Endothelial cell of hepatic sinusoid (primary cell): ENCODE measurements around the gene CC2D2B.
"Not testable (repeated sequence)": the region's sequence is repeated elsewhere in the genome, so short reads cannot be mapped to it uniquely, and the experiment has no call there.

Experiments
- in situ Hi-C: cut with HindIII; loops from 2 replicates; pipeline ENCODE4 v1.10.0; 2017; ENCODE audit warnings: low sequenced_read_pairs

Gene CC2D2B

DNA sequence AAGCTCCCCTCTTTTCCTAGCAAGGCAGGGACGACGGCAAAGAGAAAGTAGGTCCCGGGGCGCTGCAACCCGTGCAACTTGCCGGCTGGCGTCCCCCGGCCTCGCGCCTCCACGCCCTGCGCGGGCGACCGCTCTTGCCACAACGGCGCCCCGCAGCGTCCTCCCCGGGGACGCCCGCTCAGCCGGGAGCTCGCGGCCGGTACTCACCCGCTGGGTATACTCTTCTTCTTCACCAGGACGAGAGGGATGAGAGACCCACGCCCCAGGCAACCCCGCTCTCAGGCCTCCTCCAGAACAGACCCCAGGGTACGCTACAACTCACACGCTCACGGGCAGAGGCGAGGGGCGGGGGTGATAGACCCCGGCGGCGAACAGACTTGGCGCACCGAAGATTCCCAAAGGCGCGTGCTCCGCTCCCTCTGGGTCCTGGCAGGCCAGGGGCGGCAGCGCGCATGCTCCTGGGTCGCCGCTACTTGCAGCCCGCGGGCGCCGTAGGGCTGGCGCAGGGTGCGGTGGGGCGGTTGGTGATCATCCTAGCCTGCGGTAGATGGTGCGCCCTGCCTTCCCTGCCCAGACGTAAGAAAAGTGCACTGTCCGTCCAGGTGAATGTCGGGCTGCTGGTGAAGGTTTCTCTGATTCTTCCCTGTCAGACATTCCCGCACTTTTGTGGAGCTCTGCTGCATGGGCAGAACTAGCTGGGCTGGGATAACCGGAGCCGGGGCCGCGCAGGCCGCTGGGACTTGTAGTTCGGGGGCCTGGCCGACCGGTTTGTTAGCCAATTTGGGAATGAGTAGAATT, at the start of gene CC2D2B:
Gene CC2D2B, plus strand, starts transcription at position 520 of the 798 bp plus-strand sequence. CDS start 3,349 bp downstream, outside the sequence.
- in situ Hi-C loops: no loop called here

DNA sequence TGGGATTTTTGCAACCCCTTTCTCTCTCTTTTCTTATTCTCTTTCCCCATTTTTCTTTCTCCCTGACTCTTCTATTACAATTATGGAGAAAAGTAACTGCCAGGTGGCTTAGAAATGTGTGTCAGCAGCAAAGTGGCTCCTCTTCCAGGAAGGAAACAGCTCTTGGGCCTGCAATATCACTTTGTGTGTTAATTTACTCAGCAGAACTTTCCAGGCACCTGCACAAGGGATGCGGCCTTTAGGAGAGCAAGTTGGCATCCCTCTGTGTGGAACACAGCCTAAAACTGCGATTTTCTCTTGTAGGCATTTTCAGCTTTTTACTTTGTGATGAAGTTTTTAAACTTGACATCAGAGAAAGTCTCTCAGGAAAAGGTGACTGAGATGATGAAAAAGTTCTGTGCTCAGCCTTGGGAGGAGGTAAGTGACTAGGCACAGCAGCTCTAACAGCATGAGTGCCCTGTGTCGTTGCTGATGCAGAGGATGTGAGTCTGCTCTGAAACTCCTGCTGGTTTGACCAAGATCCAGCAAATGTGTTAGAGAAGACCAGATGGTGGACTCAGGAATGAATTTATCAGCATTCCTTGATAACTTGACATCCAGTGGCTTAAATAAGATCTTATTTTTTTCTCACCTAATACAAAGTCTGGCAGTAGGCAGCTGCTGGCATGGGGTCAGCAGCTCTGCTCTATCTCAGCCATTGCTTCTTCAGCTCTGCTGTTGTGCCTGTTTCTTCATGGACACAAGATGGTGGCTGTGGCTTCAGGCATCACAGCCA, 47.4 kb upstream of the CC2D2B start:
- in situ Hi-C loops: no loop called here

DNA sequence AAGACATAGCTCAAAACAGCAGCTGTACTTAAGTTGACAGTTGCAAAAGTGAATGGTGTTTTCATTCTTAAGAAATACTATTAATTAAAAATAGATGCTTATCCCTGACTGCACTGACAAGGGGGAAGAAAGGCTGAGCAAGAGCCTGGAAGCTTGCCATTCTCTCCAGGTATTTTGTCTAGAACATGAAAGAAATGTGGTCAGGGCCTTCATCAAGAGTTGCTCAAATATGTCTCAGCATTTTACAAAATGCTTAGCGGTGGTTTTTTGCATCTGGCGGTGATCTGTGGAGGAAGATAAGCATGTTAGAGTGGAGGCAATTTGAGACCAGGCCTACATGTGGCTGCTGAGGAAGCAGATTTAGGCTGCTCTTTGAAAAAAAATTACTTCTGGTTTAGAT, 46.4 kb upstream of the CC2D2B start:
- in situ Hi-C loops: no loop called here

- in situ Hi-C loops: no loop called here
Measured at GRCh38 chr10:95864906-95865813, 42.6 kb upstream of the CC2D2B start.

DNA sequence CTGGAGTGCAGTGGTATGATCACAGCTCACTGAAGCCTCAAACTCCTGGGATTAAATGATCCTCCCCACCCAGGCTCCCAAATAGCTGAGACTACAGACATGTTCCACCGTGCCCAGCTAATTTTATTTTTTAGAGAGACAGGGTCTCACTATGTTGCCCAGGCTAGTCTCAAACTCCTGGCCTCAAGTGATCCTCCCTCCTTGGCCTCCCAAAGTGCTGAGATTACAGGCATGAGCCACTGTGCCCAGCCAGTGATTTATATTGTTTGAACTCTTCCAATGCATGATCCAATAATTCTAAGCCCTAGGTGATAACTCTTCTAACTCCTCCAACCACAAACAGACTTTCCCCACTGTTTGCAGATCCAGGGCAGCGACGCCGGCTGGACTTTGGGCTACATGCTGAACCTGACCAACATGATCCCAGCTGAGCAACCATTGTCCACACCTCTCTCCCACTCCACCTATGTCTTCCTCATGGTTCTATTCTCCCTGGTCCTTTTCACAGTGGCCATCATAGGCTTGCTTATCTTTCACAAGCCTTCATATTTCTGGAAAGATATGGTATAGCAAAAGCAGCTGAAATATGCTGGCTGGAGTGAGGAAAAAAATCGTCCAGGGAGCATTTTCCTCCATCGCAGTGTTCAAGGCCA, 41.8 kb upstream of the CC2D2B start:
- in situ Hi-C loops: no loop called here

DNA sequence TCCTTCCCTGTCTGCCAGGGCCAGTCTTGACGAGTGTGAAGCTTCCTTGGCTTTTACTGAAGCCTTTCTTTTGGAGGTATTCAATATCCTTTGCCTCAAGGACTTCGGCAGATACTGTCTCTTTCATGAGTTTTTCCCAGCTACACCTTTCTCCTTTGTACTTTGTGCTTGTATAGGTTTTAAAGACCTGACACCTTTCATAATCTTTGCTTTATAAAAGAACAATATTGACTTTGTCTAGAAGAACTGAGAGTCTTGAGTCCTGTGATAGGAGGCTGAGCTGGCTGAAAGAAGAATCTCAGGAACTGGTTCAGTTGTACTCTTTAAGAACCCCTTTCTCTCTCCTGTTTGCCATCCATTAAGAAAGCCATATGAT, 41.3 kb upstream of the CC2D2B start:
- in situ Hi-C loops: no loop called here

DNA sequence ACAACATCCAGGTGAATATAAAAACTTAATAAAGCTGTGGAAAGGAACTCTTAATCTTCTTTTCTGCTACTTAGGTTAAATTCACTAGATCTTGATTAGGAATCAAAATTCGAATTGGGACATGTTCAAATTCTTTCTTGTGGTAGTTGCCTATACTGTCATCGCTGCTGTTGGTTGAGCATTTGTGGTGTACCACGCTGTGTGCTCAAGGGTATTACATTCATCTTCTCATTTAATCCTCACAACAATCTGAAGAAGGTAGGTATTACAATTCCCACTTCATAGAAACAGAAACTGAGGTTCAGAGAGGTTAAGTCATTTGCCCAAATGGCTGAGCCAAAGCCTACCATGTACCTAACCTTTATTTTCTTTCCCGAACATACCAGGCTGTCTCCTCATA, 39.9 kb upstream of the CC2D2B start:
- in situ Hi-C loops: no loop called here

DNA sequence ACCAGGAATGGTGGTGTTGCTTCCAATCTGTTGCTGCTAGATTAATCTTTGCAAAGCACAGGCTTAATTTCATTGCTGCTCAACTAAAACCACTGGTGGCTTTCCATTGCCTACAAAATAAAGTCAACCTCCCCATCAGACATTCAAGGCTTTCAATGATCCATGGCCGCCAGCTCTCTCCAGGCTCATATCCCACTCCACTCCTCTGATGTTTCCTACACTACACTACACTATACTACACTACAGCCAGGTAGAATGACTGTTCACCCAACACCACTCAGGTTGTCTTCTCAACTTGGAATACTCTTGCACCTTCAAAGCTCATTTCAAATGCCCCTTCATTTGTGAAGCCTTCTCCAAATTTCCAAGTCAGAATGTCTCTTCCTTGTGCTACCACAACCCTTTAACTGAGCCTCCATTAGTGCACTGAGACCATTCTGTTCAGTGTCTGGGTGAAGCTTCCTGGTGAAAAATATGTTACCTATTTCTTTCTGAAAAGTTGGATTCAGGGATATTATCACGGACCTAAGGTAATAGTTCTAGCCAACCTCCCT, 35.5 kb upstream of the CC2D2B start:
- in situ Hi-C loops: no loop called here

DNA sequence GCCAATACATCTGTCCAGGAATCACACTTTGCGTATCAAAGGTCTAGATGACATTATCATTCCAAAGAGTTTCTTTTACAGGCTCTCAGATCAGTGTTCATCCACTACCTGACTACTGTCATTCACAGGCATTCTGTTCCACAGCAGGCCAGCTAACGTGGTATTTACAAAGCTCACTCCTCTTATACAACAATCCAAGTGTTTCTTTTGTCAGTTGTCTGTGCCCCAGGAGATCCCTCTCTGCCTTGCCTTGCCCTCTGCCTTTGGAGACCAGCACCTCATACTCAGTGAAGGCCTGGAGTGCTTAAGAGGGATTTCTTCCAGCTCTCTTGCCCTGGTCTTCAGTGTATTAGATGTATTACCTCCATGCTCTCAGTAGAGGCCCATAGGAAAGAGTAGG, 34.6 kb upstream of the CC2D2B start:
- in situ Hi-C loops: no loop called here

- in situ Hi-C loops: no loop called here
Measured at GRCh38 chr10:95873651-95874050, 34.1 kb upstream of the CC2D2B start.

GRCh38 chr10:95874783-95875182, 33.0 kb upstream of the CC2D2B start:
- in situ Hi-C loops: not testable (repeated sequence)

- in situ Hi-C loops: no loop called here
Measured at GRCh38 chr10:95876756-95877155, 31.0 kb upstream of the CC2D2B start.

DNA sequence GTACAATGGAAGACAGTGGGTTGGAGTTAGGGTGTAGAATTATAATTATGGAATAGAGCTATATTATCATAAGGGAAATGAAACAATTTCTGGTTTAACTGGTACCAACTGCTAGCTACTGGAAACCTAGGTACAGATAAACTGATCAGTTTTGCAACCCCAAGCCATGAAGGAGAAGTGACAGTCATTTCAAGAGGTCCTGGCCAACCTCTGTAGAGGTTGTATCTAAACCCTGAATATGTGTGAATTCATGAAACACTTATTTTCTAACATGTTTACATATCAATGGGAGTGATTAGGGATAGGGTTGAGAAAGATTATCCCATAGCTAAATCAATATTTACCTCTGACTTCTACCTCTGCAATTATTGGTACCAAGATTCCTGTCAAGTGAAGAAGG, 29.9 kb upstream of the CC2D2B start:
- in situ Hi-C loops: no loop called here

GRCh38 chr10:95880704-95881103, 27.1 kb upstream of the CC2D2B start:
- in situ Hi-C loops: no loop called here

DNA sequence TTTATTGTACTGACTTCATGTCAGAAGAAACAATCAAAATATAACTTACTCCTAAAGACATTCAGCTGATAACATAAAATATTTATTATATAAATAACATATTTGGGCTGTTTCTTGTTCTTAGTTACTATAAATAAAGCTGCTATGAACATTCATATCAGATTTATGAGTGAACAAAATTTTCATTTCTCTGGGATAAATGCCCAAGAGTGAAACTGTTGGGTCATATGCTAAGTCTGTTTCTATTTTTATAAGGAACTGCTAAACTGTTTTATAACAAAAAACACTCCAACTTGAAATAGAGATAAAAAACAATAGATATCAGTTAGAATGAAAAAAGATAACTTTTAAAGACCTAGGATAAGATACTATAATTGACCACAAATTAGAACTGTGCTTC, 26.5 kb upstream of the CC2D2B start:
- in situ Hi-C loops: no loop called here

- in situ Hi-C loops: no loop called here
Measured at GRCh38 chr10:95889830-95890229, 17.9 kb upstream of the CC2D2B start.

- in situ Hi-C loops: no loop called here
Measured at GRCh38 chr10:95896071-95896850, 11.5 kb upstream of the CC2D2B start.

DNA sequence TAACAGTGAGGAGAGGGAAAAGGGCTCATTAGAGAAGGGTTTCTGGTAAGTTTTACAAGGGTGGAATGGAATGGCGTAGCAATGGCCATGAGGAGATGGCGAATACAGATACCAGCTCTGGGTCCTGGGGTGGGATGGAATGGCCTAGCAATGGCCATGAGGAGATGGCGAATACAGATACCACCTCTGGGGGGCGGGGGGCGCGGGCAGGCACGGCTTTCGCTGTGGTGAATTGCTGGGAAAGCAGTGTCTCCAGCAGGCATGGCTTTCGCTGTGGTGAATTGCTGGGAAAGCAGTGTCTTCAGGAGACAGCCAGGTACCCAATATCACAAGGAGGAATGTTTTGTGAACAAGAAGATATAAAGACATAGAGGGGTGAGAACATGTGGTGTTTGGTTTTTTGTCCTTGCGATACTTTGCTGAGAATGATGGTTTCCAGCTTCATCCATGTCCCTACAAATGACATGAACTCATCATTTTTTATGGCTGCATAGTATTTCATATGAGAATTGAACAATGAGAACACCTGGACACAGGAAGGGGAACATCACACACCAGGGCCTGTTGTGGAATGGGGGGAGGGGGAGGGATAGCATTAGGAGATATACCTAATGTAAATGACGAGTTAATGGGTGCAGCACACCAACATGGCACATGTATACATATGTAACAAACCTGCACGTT, 1.7 kb upstream of the CC2D2B start:
- in situ Hi-C loops: not testable (repeated sequence)
